Gastrocnemius medialis (tissue), 4 donors: ENCODE data around the gene NCBP2. TPM values are rescaled to one million over a fixed set of nuclear protein-coding genes. Genes with fewer than 3 reads are reported as not detected.
A peak's percentile ranks its signal among the peaks of the same experiment; 100 is the strongest.

Experiments
- ATAC-seq, 2 donors: fragments of 150-250 bp; one replicate each; pipeline ENCODE4 v1.9.1; 2016
- DNase-seq, 2 donors: peaks; one replicate each; pipeline ENCODE4 v3.0.0-alpha.2; 2019
- H3K27ac ChIP-seq, 4 donors: fragments of 200-600 bp; sonication (generic); 1 replicate in 1 of 4; 2 replicates in 3 of 4; pipeline ENCODE4 v1.5.1; 2016 to 2018; ENCODE audit warnings: mild to moderate bottlenecking in 2 of 4, moderate library complexity in 1 of 4
- H3K27me3 ChIP-seq, 3 donors: fragments of 200-600 bp; sonication (generic) in 2 of 3; 1 replicate in 1 of 3; 2 replicates in 2 of 3; pipeline versions ENCODE4 v1.5.1 to v1.6.0; 2016 to 2019; ENCODE audit warnings: mild to moderate bottlenecking in 1 of 3, moderate library complexity in 1 of 3
- H3K36me3 ChIP-seq, 2 donors: fragments of 200-600 bp; sonication (generic) in 1 of 2; one replicate each; pipeline ENCODE4 v1.5.1; 2017 to 2018
- H3K4me1 ChIP-seq, 2 donors: fragments of 200-600 bp; sonication (generic) in 1 of 2; one replicate each; pipeline ENCODE4 v1.5.1; 2016 to 2017; ENCODE audit warnings: mild to moderate bottlenecking in 2 of 2
- H3K4me3 ChIP-seq, 4 donors: fragments of 200-600 bp; sonication (generic) in 3 of 4; 1 replicate in 1 of 4; 2 replicates in 3 of 4; pipeline ENCODE4 v1.5.1; 2016 to 2019; ENCODE audit warnings: mild to moderate bottlenecking in 2 of 4
- H3K9me3 ChIP-seq, 3 donors: fragments of 200-600 bp; sonication (generic) in 2 of 3; 1 replicate in 1 of 3; 2 replicates in 2 of 3; pipeline ENCODE4 v1.5.1; 2016 to 2019
- POLR2A ChIP-seq, 2 donors: fragments of 450-650 bp; IDR thresholded peaks; one replicate each; pipeline ENCODE4 v1.6.1; 2017; ENCODE audit warnings: antibody characterized with exemption in 2 of 2, mild to moderate bottlenecking in 2 of 2, moderate library complexity in 2 of 2
- in situ Hi-C, 4 donors: fragments of 200-750 bp; cut with MboI; loops; one replicate each; pipeline versions ENCODE4 v1.15.0 to v1.8.0; 2017; ENCODE audit warnings: low sequenced_read_pairs in 4 of 4
- intact Hi-C: fragments of 100-400 bp; cut with DNase I; formaldehyde crosslinking; loops from one replicate; pipeline ENCODE4 v1.15.1; 2023; ENCODE audit warnings: low total_unique reads
- total RNA-seq, 4 donors: library from RNA; depleted of rRNA; stranded (reverse); fragments of >200 nt; gene quantifications; one replicate each; pipeline versions ENCODE4 v1.1.0 to v1.2.3, GENCODE V29; 2016
- TF ChIP-seq, protein P1 (sequence below), 5 experiments: fragments of 450-650 bp in 3 of 5; fragments of 200-600 bp in 2 of 5; sonication (generic) in 2 of 5; IDR thresholded peaks in 4 of 5; conservative IDR thresholded peaks in 1 of 5; 1 replicate in 4 of 5; 2 replicates in 1 of 5; pipeline ENCODE4 v1.5.1; 2016 to 2019; ENCODE audit warnings: antibody characterized with exemption in 5 of 5, mild to moderate bottlenecking in 3 of 5, moderate library complexity in 3 of 5

Gene NCBP2
- total RNA-seq, 4 donors from 2014 or later = 23.4 to 29.9 (median 27.5) TPM

GRCh38 chr3:196974661-196975060 is 32.3 kb upstream of the NCBP2 start:
- intact Hi-C loops (no loop called here), in situ Hi-C loops (loop anchor here in 3 of 4 donors (5.0 to 25.0 kb wide), 5 partner anchors 112 to 538 kb away; partner anchors contain the start of gene SENP5 (in 1 of the 3))
- DNase-seq = no peak
- H3K4me1 ChIP-seq = peaks cover 0 to 4% of the 10 kb centered on the region in 2 donors
- TF ChIP-seq, protein P1, sequence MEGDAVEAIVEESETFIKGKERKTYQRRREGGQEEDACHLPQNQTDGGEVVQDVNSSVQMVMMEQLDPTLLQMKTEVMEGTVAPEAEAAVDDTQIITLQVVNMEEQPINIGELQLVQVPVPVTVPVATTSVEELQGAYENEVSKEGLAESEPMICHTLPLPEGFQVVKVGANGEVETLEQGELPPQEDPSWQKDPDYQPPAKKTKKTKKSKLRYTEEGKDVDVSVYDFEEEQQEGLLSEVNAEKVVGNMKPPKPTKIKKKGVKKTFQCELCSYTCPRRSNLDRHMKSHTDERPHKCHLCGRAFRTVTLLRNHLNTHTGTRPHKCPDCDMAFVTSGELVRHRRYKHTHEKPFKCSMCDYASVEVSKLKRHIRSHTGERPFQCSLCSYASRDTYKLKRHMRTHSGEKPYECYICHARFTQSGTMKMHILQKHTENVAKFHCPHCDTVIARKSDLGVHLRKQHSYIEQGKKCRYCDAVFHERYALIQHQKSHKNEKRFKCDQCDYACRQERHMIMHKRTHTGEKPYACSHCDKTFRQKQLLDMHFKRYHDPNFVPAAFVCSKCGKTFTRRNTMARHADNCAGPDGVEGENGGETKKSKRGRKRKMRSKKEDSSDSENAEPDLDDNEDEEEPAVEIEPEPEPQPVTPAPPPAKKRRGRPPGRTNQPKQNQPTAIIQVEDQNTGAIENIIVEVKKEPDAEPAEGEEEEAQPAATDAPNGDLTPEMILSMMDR (IDR thresholded peaks at IDR 0.05 in 4 of 5, conservative IDR thresholded peaks at IDR 0.05 in 1 of 5) = no peak
- TF ChIP-seq POLR2A (IDR thresholded peaks at IDR 0.05) = no peak
- no peaks in the 10 kb centered on the region for H3K9me3 ChIP-seq
- no peaks in the 10 kb centered on the region for H3K27me3 ChIP-seq
- no peaks in the 10 kb centered on the region for H3K36me3 ChIP-seq
- H3K4me3 ChIP-seq = no peak overlapping the region
- ATAC-seq = no peak
- no peak overlapping the region for H3K27ac ChIP-seq

DNA sequence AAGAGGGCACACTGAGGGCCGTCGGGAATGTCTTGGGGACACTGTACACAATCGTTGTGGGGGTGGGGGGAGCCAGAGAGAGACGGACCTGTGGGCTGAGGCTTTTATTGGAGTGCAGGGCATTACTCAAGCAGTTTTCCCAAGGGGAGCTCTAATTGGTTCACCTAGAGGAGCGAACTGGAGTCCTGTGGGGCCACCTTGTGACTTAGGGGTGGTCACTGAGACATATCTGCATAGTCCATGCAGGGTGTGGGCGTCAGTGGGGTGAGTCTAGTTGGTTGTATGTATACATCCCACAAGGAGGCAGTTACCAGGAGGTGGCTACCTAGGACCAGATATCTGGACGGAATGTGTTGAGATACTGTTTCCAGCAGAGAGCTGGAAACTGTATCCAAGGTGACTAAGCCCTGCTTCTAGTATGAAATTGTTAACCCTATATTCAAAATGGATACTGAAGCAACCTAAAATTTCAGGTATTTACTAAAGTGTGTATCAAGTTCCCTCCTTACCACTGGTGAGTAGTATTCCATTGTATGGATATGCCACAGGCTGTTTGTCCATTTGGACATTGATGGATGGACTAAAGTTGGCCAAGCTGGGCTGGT is 28.9 kb upstream of the NCBP2 start:
- no peak for TF ChIP-seq POLR2A (IDR thresholded peaks at IDR 0.05)
- TF ChIP-seq, protein P1 (IDR thresholded peaks at IDR 0.05 in 4 of 5, conservative IDR thresholded peaks at IDR 0.05 in 1 of 5) = no peak
- ATAC-seq = no peak

DNA sequence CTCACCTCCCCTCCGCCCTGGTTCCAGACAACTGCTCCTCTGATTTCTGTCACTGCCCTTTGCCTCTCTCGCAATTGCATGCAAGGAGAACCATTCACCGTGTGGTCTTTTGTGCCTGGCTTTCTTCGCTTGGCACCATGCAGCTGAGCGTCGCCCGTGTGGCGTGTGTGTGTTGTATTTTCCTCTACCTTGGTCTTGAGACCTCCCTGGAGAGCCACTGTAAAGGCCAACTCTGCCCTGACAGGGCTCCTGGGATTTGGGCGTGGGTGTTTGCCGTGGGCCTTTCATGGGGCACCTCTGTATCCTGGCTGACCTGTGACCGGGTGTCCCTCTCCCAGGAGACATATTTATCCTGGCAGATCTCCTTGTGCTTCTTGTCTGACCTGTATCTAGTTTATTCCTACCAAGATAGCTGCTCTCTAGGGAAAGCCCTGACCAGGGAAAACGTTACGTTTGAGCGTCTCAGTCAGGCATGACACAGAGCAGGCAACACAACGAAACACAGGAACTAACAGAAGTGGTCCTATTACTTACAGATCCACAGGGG is 28.3 kb upstream of the NCBP2 start:
- H3K9me3 ChIP-seq = no peaks in the 10 kb centered on the region
- no peak for ATAC-seq
- no peak for DNase-seq
- no peaks in the 10 kb centered on the region for H3K36me3 ChIP-seq
- intact Hi-C loops = loop anchor here (1.0 kb wide), 1 partner anchor 132 kb away; no protein-coding TSS in a partner anchor
- peaks cover 0 to 9% of the 10 kb centered on the region in 2 donors for H3K4me1 ChIP-seq
- H3K27me3 ChIP-seq = no peaks in the 10 kb centered on the region
- in situ Hi-C loops = loop anchor here in 3 of 4 donors (5.0 to 25.0 kb wide), 3 partner anchors 108 to 136 kb away; partner anchors contain the start of gene SENP5 (in 1 of the 3)
- no peak overlapping the region for H3K27ac ChIP-seq
- TF ChIP-seq, protein P1 (IDR thresholded peaks at IDR 0.05 in 4 of 5, conservative IDR thresholded peaks at IDR 0.05 in 1 of 5) = no peak
- TF ChIP-seq POLR2A (IDR thresholded peaks at IDR 0.05) = no peak
- H3K4me3 ChIP-seq = no peak overlapping the region

More for the DNA sequence above, 28.9 kb upstream of the NCBP2 start:
- in situ Hi-C loops = loop anchor here in 3 of 4 donors (5.0 to 25.0 kb wide), 3 partner anchors 109 to 136 kb away; partner anchors contain the start of gene SENP5 (in 1 of the 3)
- no peaks in the 10 kb centered on the region for H3K9me3 ChIP-seq
- intact Hi-C loops = no loop called here
- no peak overlapping the region for H3K4me3 ChIP-seq
- H3K27me3 ChIP-seq = no peaks in the 10 kb centered on the region
- H3K27ac ChIP-seq = no peak overlapping the region
- DNase-seq = no peak
- H3K36me3 ChIP-seq = no peaks in the 10 kb centered on the region
- peaks cover 0 to 9% of the 10 kb centered on the region in 2 donors for H3K4me1 ChIP-seq

DNA sequence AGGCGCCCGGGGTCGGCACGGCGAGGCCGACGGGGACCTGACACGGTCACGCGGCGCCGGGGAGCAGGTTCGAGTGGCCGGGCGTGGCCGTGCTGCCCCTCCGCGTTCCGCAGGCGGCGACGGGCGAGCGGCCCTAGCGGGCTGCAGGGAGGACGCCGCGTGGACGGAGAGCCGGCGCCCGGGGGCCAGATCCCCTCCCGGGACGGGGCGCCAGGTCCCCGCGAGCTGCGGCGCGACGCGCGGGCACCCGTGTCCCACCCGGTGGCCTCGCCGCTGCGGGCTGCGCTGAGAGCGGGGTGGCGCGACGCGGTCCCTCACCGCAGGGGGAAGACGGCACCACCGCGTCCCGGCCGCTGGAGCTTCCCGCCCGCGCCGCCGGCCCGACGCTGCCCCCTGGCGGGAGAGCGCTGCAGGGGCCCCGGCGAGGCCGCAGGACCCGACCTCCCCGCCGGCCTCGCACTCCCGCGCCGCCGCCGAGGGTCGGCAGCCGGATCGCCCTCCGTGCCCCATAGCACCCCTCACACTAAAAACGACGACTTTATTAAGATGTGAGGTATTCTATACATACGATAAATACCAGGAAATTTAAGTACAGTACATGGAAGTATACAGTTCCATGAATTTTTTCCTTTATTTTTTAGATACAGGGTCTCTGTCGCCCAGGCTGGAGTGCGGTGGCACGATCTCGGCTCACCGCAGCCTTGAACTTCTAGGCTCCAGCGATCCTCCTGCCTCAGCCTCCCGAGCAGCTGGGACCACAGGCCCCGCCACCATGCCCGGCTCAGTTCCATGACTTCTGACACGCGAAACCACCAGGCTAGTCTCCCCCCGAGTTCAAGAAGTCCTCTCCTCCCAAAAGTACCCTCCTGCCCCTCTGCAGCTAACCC is 27.6 kb upstream of the NCBP2 start:
- no peaks in the 10 kb centered on the region for H3K27me3 ChIP-seq
- peak; percentile 72 to 84 for ATAC-seq
- intact Hi-C loops = loop anchor here (1.0 kb wide), 2 partner anchors 28 to 132 kb away; partner anchors contain the start of gene NCBP2
- peak overlapping the region; percentile 31 to 77 (median 76) for H3K27ac ChIP-seq
- TF ChIP-seq, protein P1 (IDR thresholded peaks at IDR 0.05 in 4 of 5, conservative IDR thresholded peaks at IDR 0.05 in 1 of 5) = peak; percentile 67 to 98 (median 92)
- TF ChIP-seq POLR2A (IDR thresholded peaks at IDR 0.05) = no peak
- H3K4me3 ChIP-seq = peak overlapping the region; percentile 78 to 97 (median 88)
- in situ Hi-C loops = loop anchor here (5.0 to 25.0 kb wide), 3 partner anchors 108 to 135 kb away; partner anchors contain the start of gene SENP5 (in 1 of the 4)
- peaks cover 0 to 9% of the 10 kb centered on the region in 2 donors for H3K4me1 ChIP-seq
- no peaks in the 10 kb centered on the region for H3K36me3 ChIP-seq
- no peaks in the 10 kb centered on the region for H3K9me3 ChIP-seq
- DNase-seq = peak in 1 of 2 donors; percentile 38
